Adrenal gland (tissue), 12 donors: ENCODE results near the gene BCL7B. TPM values are rescaled to one million over a fixed set of nuclear protein-coding genes. Genes with fewer than 3 reads are reported as not detected.
"Not testable (repeated sequence)": the region's sequence is repeated elsewhere in the genome, so short reads cannot be mapped to it uniquely, and the experiment has no call there.

Experiments
- DNase-seq, 7 donors: peaks; one replicate each; pipeline ENCODE4 v3.0.0-alpha.2; 2019 to 2020
- H3K27ac ChIP-seq, 5 donors: fragments of 200-600 bp; sonication (generic) in 4 of 5; 1 replicate in 3 of 5; 2 replicates in 2 of 5; pipeline versions ENCODE4 v1.5.1 to v1.8.0; 2016 to 2020; ENCODE audit warnings: mild to moderate bottlenecking in 1 of 5
- H3K27me3 ChIP-seq: fragments of 200-600 bp; 2 replicates; pipeline ENCODE4 v1.8.0; 2021
- H3K36me3 ChIP-seq, 2 donors: fragments of 200-600 bp; replicated peaks in 1 of 2; 1 replicate in 1 of 2; 2 replicates in 1 of 2; pipeline versions ENCODE4 v1.5.1 to v1.8.0; 2018 to 2022
- H3K4me1 ChIP-seq, 2 donors: fragments of 200-600 bp; replicated peaks in 1 of 2; 1 replicate in 1 of 2; 2 replicates in 1 of 2; pipeline versions ENCODE4 v1.5.1 to v1.8.0; 2018 to 2021
- H3K4me3 ChIP-seq, 4 donors: fragments of 200-600 bp; sonication (generic) in 3 of 4; one replicate each; pipeline ENCODE4 v1.5.1; 2016 to 2018
- H3K9me3 ChIP-seq, 3 donors: fragments of 200-600 bp; sonication (generic) in 1 of 3; replicated peaks in 1 of 3; 1 replicate in 2 of 3; 2 replicates in 1 of 3; pipeline versions ENCODE4 v1.5.1 to v1.8.0; 2016 to 2021
- CTCF ChIP-seq, 6 experiments: fragments of 450-650 bp in 4 of 6; fragments of 200-600 bp in 2 of 6; sonication (generic) in 1 of 6; IDR thresholded peaks; 1 replicate in 5 of 6; 2 replicates in 1 of 6; pipeline versions ENCODE4 v1.5.1 to v1.8.0; 2016 to 2021; ENCODE audit warnings: antibody characterized with exemption in 6 of 6, mild to moderate bottlenecking in 2 of 6, moderate library complexity in 1 of 6
- POLR2A ChIP-seq, 2 donors: fragments of 450-650 bp; IDR thresholded peaks; one replicate each; pipeline ENCODE4 v1.6.1; 2017; ENCODE audit warnings: antibody characterized with exemption in 2 of 2, mild to moderate bottlenecking in 2 of 2, moderate library complexity in 1 of 2
- WGBS, 4 donors: extraction: QIAGEN DNeasy Blood & Tissue Kit in 2 of 4; methylation state at CpG; one replicate each; pipeline versions ENCODE4 v1.1.5 to v1.1.7; 2013 to 2017; 5-methylcytosine and 5-hydroxymethylcytosine counted together
- intact Hi-C, 2 donors: fragments of 100-400 bp; cut with DNase I; formaldehyde crosslinking; loops; one replicate each; pipeline versions ENCODE4 v1.14.1 to v1.15.0; 2022 to 2023
- polyA plus RNA-seq, 3 donors: library from polyadenylated mRNA; stranded (reverse); fragments of 200-250 nt in 2 of 3; fragments of 350-450 nt in 1 of 3; fragmentation: Illumina TruSeq in 1 of 3; extraction: RNeasy Lipid Tissue Mini Kit (QIAGEN cat#74804) in 1 of 3; gene quantifications; one replicate each; pipeline ENCODE4 v1.2.3, GENCODE V29; 2013 to 2014
- total RNA-seq, 9 donors: library from RNA; depleted of rRNA in 4 of 9; stranded (reverse); fragments of >200 nt in 4 of 9; fragments of 120-200 nt in 1 of 9; fragmentation: NEBNext Ultra II Directional in 1 of 9; extraction: Animal tissue kit (Norgen Biotek cat#: 25700) in 1 of 9; gene quantifications; one replicate each; pipeline versions ENCODE4 v1.1.0 to v1.2.4, GENCODE V29; 2013 to 2023
- donor health status: healthy with polysubstance abuse.
- donor health status: Bipolar disorder and iron deficiency.
- donor health status: DM: yes; HTN: yes; CAD: no.
- donor health status: DM: no; HTN: no; CAD: no.
- donor health status: DM: no; HTN: no; CAD: no.
- donor health status: DM: yes; HTN: yes; CAD: no.

BCL7B gene
- total and polyA plus RNA-seq, 12 donors = 19.0 to 97.9 (median 70.3) TPM

- 24 to 41% (median 38%) methylated on average over 6 of the region's 6 CpGs for WGBS, 4 donors
- peaks cover 16 to 33% of the 10 kb centered on the region in 2 donors for H3K4me1 ChIP-seq
- H3K36me3 ChIP-seq = peaks cover 0 to 28% of the 10 kb centered on the region in 2 donors
- H3K4me3 ChIP-seq = peak overlapping the region in 1 of 4 donors; percentile 99
- H3K9me3 ChIP-seq = no peaks in the 10 kb centered on the region
- no peak for TF ChIP-seq CTCF (IDR thresholded peaks at IDR 0.05)
- TF ChIP-seq POLR2A (IDR thresholded peaks at IDR 0.05) = no peak
- peak overlapping the region in 2 of 5 donors; percentile 35 to 98 for H3K27ac ChIP-seq
- peak in 1 of 7 donors; percentile 39 for DNase-seq
- intact Hi-C loops = no loop called here
- no peaks in the 10 kb centered on the region for H3K27me3 ChIP-seq
Measured at GRCh38 chr7:73555411-73555982, 2.0 kb downstream of the BCL7B start.

GRCh38 chr7:73550093-73550492 lies 7.4 kb downstream of the BCL7B start:
- H3K4me3 ChIP-seq, H3K27ac ChIP-seq, H3K27me3 ChIP-seq, intact Hi-C loops, H3K9me3 ChIP-seq, DNase-seq: not testable (repeated sequence)
- peaks cover 0 to 45% of the 10 kb centered on the region in 2 donors for H3K36me3 ChIP-seq
- peaks cover under 1 to 17% of the 10 kb centered on the region in 2 donors for H3K4me1 ChIP-seq
- 79 to 87% (median 84%) methylated on average over 5 of the region's 5 CpGs for WGBS, 4 donors

- Histone ChIP-seq H3K4me3 (no peak overlapping the region), H3K9me3 (no peaks in the 10 kb centered on the region), H3K27ac (no peak overlapping the region), H3K4me1 (peaks cover 0 to 12% of the 10 kb centered on the region in 2 donors), H3K27me3 (no peaks in the 10 kb centered on the region), H3K36me3 (peaks cover 0 to 45% of the 10 kb centered on the region in 2 donors)
- DNase-seq = no peak
- TF ChIP-seq CTCF (IDR thresholded peaks at IDR 0.05) (no peak), POLR2A (IDR thresholded peaks at IDR 0.05) (no peak)
- intact Hi-C loops = no loop called here
- WGBS, 4 donors = 81 to 89% (median 85%) methylated on average over 4 of the region's 4 CpGs
Measured at GRCh38 chr7:73549176-73549575, 8.3 kb downstream of the BCL7B start.

- intact Hi-C loops = no loop called here
- Histone ChIP-seq H3K4me3 (no peak overlapping the region), H3K4me1 (peaks cover 0 to 12% of the 10 kb centered on the region in 2 donors), H3K27me3 (no peaks in the 10 kb centered on the region), H3K27ac (no peak overlapping the region), H3K9me3 (no peaks in the 10 kb centered on the region), H3K36me3 (peaks cover 0 to 41% of the 10 kb centered on the region in 2 donors)
- no peak for TF ChIP-seq POLR2A (IDR thresholded peaks at IDR 0.05)
- no peak for TF ChIP-seq CTCF (IDR thresholded peaks at IDR 0.05)
- DNase-seq = no peak
- 91 to 97% (median 95%) methylated on average over 7 to 9 of the region's 9 CpGs for WGBS, 4 donors
Measured at GRCh38 chr7:73547841-73548240, 9.6 kb downstream of the BCL7B start.

- no peaks in the 10 kb centered on the region for H3K27me3 ChIP-seq
- WGBS, 4 donors = 95 to 100% (median 97%) methylated on average over 2 of the region's 2 CpGs
- H3K36me3 ChIP-seq = peaks cover 0 to 45% of the 10 kb centered on the region in 2 donors
- no peak for TF ChIP-seq CTCF (IDR thresholded peaks at IDR 0.05)
- TF ChIP-seq POLR2A (IDR thresholded peaks at IDR 0.05) = no peak
- H3K4me1 ChIP-seq = peaks cover 0 to 12% of the 10 kb centered on the region in 2 donors
- no peak overlapping the region for H3K27ac ChIP-seq
- no peak for DNase-seq
- intact Hi-C loops = no loop called here
- H3K4me3 ChIP-seq = no peak overlapping the region
- no peaks in the 10 kb centered on the region for H3K9me3 ChIP-seq
Measured at GRCh38 chr7:73544678-73545077, 12.8 kb downstream of the BCL7B start.
